Right atrium auricular region (tissue), 2 donors: ENCODE data around the gene LGALS1. TPM values are rescaled to one million over a fixed set of nuclear protein-coding genes. Genes with fewer than 3 reads are reported as not detected.
"Not testable (repeated sequence)": the region's sequence is repeated elsewhere in the genome, so short reads cannot be mapped to it uniquely, and the experiment has no call there.

ENCODE experiments used
- DNase-seq: peaks from one replicate; pipeline ENCODE4 v3.0.0-alpha.2; 2019; ENCODE audit warnings: low spot score
- H3K27ac ChIP-seq, 2 donors: fragments of 200-600 bp; sonication (generic); 1 replicate in 1 of 2; 2 replicates in 1 of 2; pipeline ENCODE4 v1.5.1; 2016 to 2019
- H3K27me3 ChIP-seq, 2 donors: fragments of 200-600 bp; sonication (generic); one replicate each; pipeline versions ENCODE4 v1.5.1 to v1.6.0; 2017 to 2019
- H3K36me3 ChIP-seq: fragments of 200-600 bp; sonication (generic); one replicate; pipeline ENCODE4 v1.5.1; 2016
- H3K4me1 ChIP-seq, 2 donors: fragments of 200-600 bp; sonication (generic); one replicate each; pipeline versions ENCODE4 v1.5.1 to v1.6.0; 2017 to 2019
- H3K4me3 ChIP-seq, 2 donors: fragments of 200-600 bp; sonication (generic); 1 replicate in 1 of 2; 2 replicates in 1 of 2; pipeline ENCODE4 v1.5.1; 2017 to 2019; ENCODE audit warnings: mild to moderate bottlenecking in 1 of 2, moderate library complexity in 1 of 2
- H3K9me3 ChIP-seq, 2 donors: fragments of 200-600 bp; sonication (generic); one replicate each; pipeline ENCODE4 v1.5.1; 2019
- total RNA-seq, 2 donors: library from RNA; depleted of rRNA; stranded (reverse); fragments of >200 nt; gene quantifications; one replicate each; pipeline ENCODE4 v1.1.0, GENCODE V29; 2016
- TF ChIP-seq, protein P1 (sequence below), 2 donors: fragments of 200-600 bp; sonication (generic); IDR thresholded peaks; one replicate each; pipeline ENCODE4 v1.5.1; 2019; ENCODE audit warnings: antibody characterized with exemption in 2 of 2

The LGALS1 gene
- total RNA-seq, 2 donors from 2014 or later: 584 to 1,958 TPM

- Histone ChIP-seq H3K27ac (no peak overlapping the region), H3K27me3 (no peaks in the 10 kb centered on the region), H3K4me3 (no peak overlapping the region), H3K36me3 (no peaks in the 10 kb centered on the region), H3K4me1 (no peaks in the 10 kb centered on the region), H3K9me3 (no peaks in the 10 kb centered on the region)
- TF ChIP-seq, protein P1, sequence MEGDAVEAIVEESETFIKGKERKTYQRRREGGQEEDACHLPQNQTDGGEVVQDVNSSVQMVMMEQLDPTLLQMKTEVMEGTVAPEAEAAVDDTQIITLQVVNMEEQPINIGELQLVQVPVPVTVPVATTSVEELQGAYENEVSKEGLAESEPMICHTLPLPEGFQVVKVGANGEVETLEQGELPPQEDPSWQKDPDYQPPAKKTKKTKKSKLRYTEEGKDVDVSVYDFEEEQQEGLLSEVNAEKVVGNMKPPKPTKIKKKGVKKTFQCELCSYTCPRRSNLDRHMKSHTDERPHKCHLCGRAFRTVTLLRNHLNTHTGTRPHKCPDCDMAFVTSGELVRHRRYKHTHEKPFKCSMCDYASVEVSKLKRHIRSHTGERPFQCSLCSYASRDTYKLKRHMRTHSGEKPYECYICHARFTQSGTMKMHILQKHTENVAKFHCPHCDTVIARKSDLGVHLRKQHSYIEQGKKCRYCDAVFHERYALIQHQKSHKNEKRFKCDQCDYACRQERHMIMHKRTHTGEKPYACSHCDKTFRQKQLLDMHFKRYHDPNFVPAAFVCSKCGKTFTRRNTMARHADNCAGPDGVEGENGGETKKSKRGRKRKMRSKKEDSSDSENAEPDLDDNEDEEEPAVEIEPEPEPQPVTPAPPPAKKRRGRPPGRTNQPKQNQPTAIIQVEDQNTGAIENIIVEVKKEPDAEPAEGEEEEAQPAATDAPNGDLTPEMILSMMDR (IDR thresholded peaks at IDR 0.05): no peak
- no peak for DNase-seq
These were observed 24.8 kb upstream of the LGALS1 start for GRCh38 chr22:37650463-37651136.

- Histone ChIP-seq H3K27ac (no peak overlapping the region), H3K4me1 (peaks cover 0 to 13% of the 10 kb centered on the region in 2 donors), H3K9me3 (no peaks in the 10 kb centered on the region), H3K4me3 (no peak overlapping the region), H3K36me3 (no peaks in the 10 kb centered on the region), H3K27me3 (no peaks in the 10 kb centered on the region)
- TF ChIP-seq, protein P1 (IDR thresholded peaks at IDR 0.05): no peak
- no peak for DNase-seq
These were observed 20.7 kb upstream of the LGALS1 start for GRCh38 chr22:37654563-37655251.

DNA sequence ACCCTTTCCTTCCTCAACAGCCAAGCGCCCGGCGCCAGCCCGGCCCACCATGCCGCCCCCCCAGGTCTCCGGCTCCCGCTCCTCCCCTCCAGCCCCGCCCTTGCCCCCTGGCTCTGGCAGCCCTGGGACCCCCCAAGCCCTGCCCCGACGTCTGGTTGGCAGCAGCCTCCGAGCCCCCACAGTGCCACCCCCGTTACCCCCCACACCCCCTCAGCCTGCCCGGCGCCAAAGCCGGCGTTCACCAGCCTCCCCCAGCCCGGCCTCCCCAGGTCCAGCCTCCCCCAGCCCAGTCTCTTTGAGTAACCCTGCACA, 20.2 kb upstream of the LGALS1 start:
- TF ChIP-seq, protein P1 (IDR thresholded peaks at IDR 0.05): no peak
- no peaks in the 10 kb centered on the region for H3K36me3 ChIP-seq
- no peak overlapping the region for H3K4me3 ChIP-seq
- no peaks in the 10 kb centered on the region for H3K9me3 ChIP-seq
- H3K4me1 ChIP-seq: peaks cover 0 to 18% of the 10 kb centered on the region in 2 donors
- H3K27me3 ChIP-seq: no peaks in the 10 kb centered on the region
- DNase-seq: no peak
- H3K27ac ChIP-seq: peak overlapping the region in 1 of 2 donors; percentile 17

- H3K27me3 ChIP-seq, DNase-seq, H3K36me3 ChIP-seq, H3K27ac ChIP-seq, H3K4me3 ChIP-seq, H3K9me3 ChIP-seq: not testable (repeated sequence)
- peaks cover 0 to 32% of the 10 kb centered on the region in 2 donors for H3K4me1 ChIP-seq
These were observed 18.9 kb upstream of the LGALS1 start for GRCh38 chr22:37656583-37656982.

- peaks cover 0 to 41% of the 10 kb centered on the region in 2 donors for H3K4me1 ChIP-seq
- TF ChIP-seq, protein P1 (IDR thresholded peaks at IDR 0.05): no peak
- peak overlapping the region; percentile 32 to 63 for H3K4me3 ChIP-seq
- DNase-seq: no peak
- no peaks in the 10 kb centered on the region for H3K9me3 ChIP-seq
- peak overlapping the region; percentile 77 to 81 for H3K27ac ChIP-seq
- H3K27me3 ChIP-seq: no peaks in the 10 kb centered on the region
- H3K36me3 ChIP-seq: no peaks in the 10 kb centered on the region
These were observed 17.8 kb upstream of the LGALS1 start for GRCh38 chr22:37657590-37658132.
